Natural killer cell treated with Interleukin-12 subunit alpha and Interleukin-12 subunit beta and Interleukin-15 and Interleukin-18, amount 100 ng/mL, for 72 hours (primary cell): ENCODE measurements around the gene CPM. TPM values are rescaled to one million over a fixed set of nuclear protein-coding genes. Genes with fewer than 3 reads are reported as not detected.

Source experiments
- ATAC-seq, 2 donors: fragments of 150-1000 bp; cut with Tn5 transposase in 1 of 2; sonication (Bioruptor Pico), chemical (Tn5 transposase) in 1 of 2; 2 replicates each; pipeline ENCODE4 v1.10.0; 2021
- DNase-seq: peaks from one replicate; pipeline ENCODE4 v3.0.0; 2022; ENCODE audit warnings: low spot score
- H3K27ac Mint-ChIP-seq, 2 donors: 1 replicate in 1 of 2; 2 replicates in 1 of 2; pipeline ENCODE4 v1.8.0; 2022; ENCODE audit warnings: mixed read lengths in 2 of 2, mild to moderate bottlenecking in 1 of 2, moderate library complexity in 1 of 2
- H3K27me3 Mint-ChIP-seq, 2 donors: 1 replicate in 1 of 2; 2 replicates in 1 of 2; pipeline ENCODE4 v1.8.0; 2022; ENCODE audit warnings: mixed read lengths in 2 of 2
- H3K36me3 Mint-ChIP-seq: one replicate; pipeline ENCODE4 v1.8.0; 2022; ENCODE audit warnings: mixed read lengths
- H3K4me1 Mint-ChIP-seq, 2 donors: 1 replicate in 1 of 2; 2 replicates in 1 of 2; pipeline ENCODE4 v1.8.0; 2022; ENCODE audit warnings: low read depth in 2 of 2, mixed read lengths in 2 of 2, mild to moderate bottlenecking in 1 of 2
- H3K4me3 Mint-ChIP-seq: one replicate; pipeline ENCODE4 v1.8.0; 2022; ENCODE audit warnings: mixed read lengths
- H3K9me3 Mint-ChIP-seq: 2 replicates; pipeline ENCODE4 v1.8.0; 2022; ENCODE audit warnings: mixed read lengths
- total RNA-seq, 2 donors: library from RNA; stranded (reverse); gene quantifications; one replicate each; pipeline ENCODE4 v1.2.3, GENCODE V29; 2022

Gene CPM
- total RNA-seq, 2 donors from 2014 or later = 3.7 to 5.3 TPM

- Mint-ChIP-seq H3K27ac (no peak overlapping the region), H3K4me1 (no peaks in the 10 kb centered on the region), H3K36me3 (no peaks in the 10 kb centered on the region), H3K4me3 (no peak overlapping the region), H3K9me3 (no peaks in the 10 kb centered on the region), H3K27me3 (peaks cover 0 to 10% of the 10 kb centered on the region in 2 donors)
- DNase-seq (no peak), ATAC-seq (no peak)
These were observed 41.8 kb downstream of the CPM start for GRCh38 chr12:68891141-68891540.

GRCh38 chr12:68890701-68891113 lies 42.3 kb downstream of the CPM start:
- Mint-ChIP-seq H3K27ac (no peak overlapping the region), H3K27me3 (peaks cover 0 to 6% of the 10 kb centered on the region in 2 donors), H3K4me1 (no peaks in the 10 kb centered on the region), H3K4me3 (no peak overlapping the region), H3K9me3 (no peaks in the 10 kb centered on the region), H3K36me3 (no peaks in the 10 kb centered on the region)
- ATAC-seq = no peak
- no peak for DNase-seq

GRCh38 chr12:68888243-68888642 lies 44.7 kb downstream of the CPM start:
- no peaks in the 10 kb centered on the region for H3K36me3 Mint-ChIP-seq
- DNase-seq = no peak
- H3K4me1 Mint-ChIP-seq = no peaks in the 10 kb centered on the region
- H3K27ac Mint-ChIP-seq = no peak overlapping the region
- no peak overlapping the region for H3K4me3 Mint-ChIP-seq
- H3K27me3 Mint-ChIP-seq = peaks cover 0 to 6% of the 10 kb centered on the region in 2 donors
- H3K9me3 Mint-ChIP-seq = no peaks in the 10 kb centered on the region
- ATAC-seq = no peak

- Mint-ChIP-seq H3K36me3 (no peaks in the 10 kb centered on the region), H3K4me3 (no peak overlapping the region), H3K27ac (no peak overlapping the region), H3K27me3 (peaks cover 0 to 6% of the 10 kb centered on the region in 2 donors), H3K4me1 (no peaks in the 10 kb centered on the region), H3K9me3 (no peaks in the 10 kb centered on the region)
- ATAC-seq = no peak
- DNase-seq = no peak
These were observed 45.3 kb downstream of the CPM start for GRCh38 chr12:68887641-68888040.

GRCh38 chr12:68886636-68887572 lies 46.1 kb downstream of the CPM start:
- H3K36me3 Mint-ChIP-seq = no peaks in the 10 kb centered on the region
- DNase-seq (no peak), ATAC-seq (no peak)
- no peaks in the 10 kb centered on the region for H3K9me3 Mint-ChIP-seq
- no peak overlapping the region for H3K4me3 Mint-ChIP-seq
- H3K27ac Mint-ChIP-seq = no peak overlapping the region
- peaks cover 0 to 7% of the 10 kb centered on the region in 2 donors for H3K27me3 Mint-ChIP-seq
- H3K4me1 Mint-ChIP-seq = no peaks in the 10 kb centered on the region

GRCh38 chr12:68885381-68885780 lies 47.6 kb downstream of the CPM start:
- no peak for ATAC-seq
- DNase-seq = no peak
- H3K9me3 Mint-ChIP-seq = no peaks in the 10 kb centered on the region
- no peaks in the 10 kb centered on the region for H3K36me3 Mint-ChIP-seq
- H3K27ac Mint-ChIP-seq = no peak overlapping the region
- no peaks in the 10 kb centered on the region for H3K4me1 Mint-ChIP-seq
- no peak overlapping the region for H3K4me3 Mint-ChIP-seq
- H3K27me3 Mint-ChIP-seq = peaks cover 6 to 8% of the 10 kb centered on the region in 2 donors

- Mint-ChIP-seq H3K4me1 (no peaks in the 10 kb centered on the region), H3K27ac (no peak overlapping the region), H3K27me3 (peaks cover 6 to 14% of the 10 kb centered on the region in 2 donors), H3K9me3 (no peaks in the 10 kb centered on the region), H3K4me3 (no peak overlapping the region), H3K36me3 (no peaks in the 10 kb centered on the region)
- ATAC-seq (no peak), DNase-seq (no peak)
These were observed 48.7 kb downstream of the CPM start for GRCh38 chr12:68884251-68884650.

GRCh38 chr12:68883151-68883550 lies 49.8 kb downstream of the CPM start:
- Mint-ChIP-seq H3K9me3 (no peaks in the 10 kb centered on the region), H3K27ac (no peak overlapping the region), H3K27me3 (peaks cover 11 to 21% of the 10 kb centered on the region in 2 donors), H3K4me3 (no peak overlapping the region), H3K36me3 (no peaks in the 10 kb centered on the region), H3K4me1 (no peaks in the 10 kb centered on the region)
- ATAC-seq = no peak
- DNase-seq = no peak

GRCh38 chr12:68882251-68882964 lies 50.6 kb downstream of the CPM start:
- no peak overlapping the region for H3K27ac Mint-ChIP-seq
- no peak for DNase-seq
- no peaks in the 10 kb centered on the region for H3K9me3 Mint-ChIP-seq
- H3K4me3 Mint-ChIP-seq = no peak overlapping the region
- ATAC-seq = no peak
- peaks cover 11 to 27% of the 10 kb centered on the region in 2 donors for H3K27me3 Mint-ChIP-seq
- no peaks in the 10 kb centered on the region for H3K4me1 Mint-ChIP-seq
- H3K36me3 Mint-ChIP-seq = no peaks in the 10 kb centered on the region

GRCh38 chr12:68880660-68881325 lies 52.2 kb downstream of the CPM start:
- no peaks in the 10 kb centered on the region for H3K36me3 Mint-ChIP-seq
- no peaks in the 10 kb centered on the region for H3K9me3 Mint-ChIP-seq
- peaks cover 15 to 36% of the 10 kb centered on the region in 2 donors for H3K27me3 Mint-ChIP-seq
- ATAC-seq (no peak), DNase-seq (no peak)
- H3K27ac Mint-ChIP-seq = no peak overlapping the region
- H3K4me1 Mint-ChIP-seq = no peaks in the 10 kb centered on the region
- H3K4me3 Mint-ChIP-seq = no peak overlapping the region

GRCh38 chr12:68878846-68879245 lies 54.1 kb downstream of the CPM start:
- Mint-ChIP-seq H3K27ac (peak overlapping the region in 1 of 2 donors; percentile 40), H3K36me3 (no peaks in the 10 kb centered on the region), H3K4me1 (no peaks in the 10 kb centered on the region), H3K27me3 (peaks cover 15 to 36% of the 10 kb centered on the region in 2 donors), H3K4me3 (no peak overlapping the region), H3K9me3 (no peaks in the 10 kb centered on the region)
- ATAC-seq (no peak), DNase-seq (no peak)

GRCh38 chr12:68878283-68878682 lies 54.7 kb downstream of the CPM start:
- Mint-ChIP-seq H3K27me3 (peaks cover 15 to 36% of the 10 kb centered on the region in 2 donors), H3K27ac (peak overlapping the region in 1 of 2 donors; percentile 40), H3K4me1 (no peaks in the 10 kb centered on the region), H3K9me3 (no peaks in the 10 kb centered on the region), H3K36me3 (no peaks in the 10 kb centered on the region), H3K4me3 (no peak overlapping the region)
- DNase-seq (no peak), ATAC-seq (no peak)

- Mint-ChIP-seq H3K27ac (no peak overlapping the region), H3K27me3 (peaks cover 15 to 36% of the 10 kb centered on the region in 2 donors), H3K36me3 (no peaks in the 10 kb centered on the region), H3K9me3 (no peaks in the 10 kb centered on the region), H3K4me3 (no peak overlapping the region), H3K4me1 (no peaks in the 10 kb centered on the region)
- ATAC-seq (no peak), DNase-seq (no peak)
These were observed 55.4 kb downstream of the CPM start for GRCh38 chr12:68877583-68877982.

GRCh38 chr12:68876461-68876860 lies 56.5 kb downstream of the CPM start:
- H3K36me3 Mint-ChIP-seq = no peaks in the 10 kb centered on the region
- H3K27me3 Mint-ChIP-seq = peaks cover 14 to 37% of the 10 kb centered on the region in 2 donors
- H3K9me3 Mint-ChIP-seq = no peaks in the 10 kb centered on the region
- ATAC-seq = no peak
- H3K4me3 Mint-ChIP-seq = no peak overlapping the region
- no peaks in the 10 kb centered on the region for H3K4me1 Mint-ChIP-seq
- DNase-seq = no peak
- H3K27ac Mint-ChIP-seq = no peak overlapping the region
